ENCODE data around the gene MSL3.

- TF ChIP-seq POLR2AphosphoS5 (IDR thresholded peaks at IDR 0.05; ENCODE audit: low read depth, low read length) (no peak), SIN3A (IDR thresholded peaks at IDR 0.05; ENCODE audit: borderline replicate concordance, insufficient read depth, low read length) (no peak), REST (IDR thresholded peaks at IDR 0.05; ENCODE audit: insufficient read depth in 1 of 2, low read depth in 2 of 2, low read length in 2 of 2) (no peak), TAF1 (IDR thresholded peaks at IDR 0.05; ENCODE audit: borderline replicate concordance, insufficient read depth, low read length) (no peak), FOXP2 (optimal IDR thresholded peaks at IDR 0.05; ENCODE audit: borderline replicate concordance, extremely low read depth, extremely low read length, insufficient read depth) (no peak)
Observed at GRCh38 chrX:11787564-11787963, 29.5 kb downstream of the MSL3 start.

Measured in PFSK-1 (cell line).